NB4 (cell line): ENCODE measurements around the gene SMAD4.

ENCODE experiments used
- POLR2A ChIP-seq: IDR thresholded peaks from 2 replicates; pipeline ENCODE4 v1.6.1; 2011; ENCODE audit warnings: mild to moderate bottlenecking; ENCODE audit not compliant: insufficient read length; ENCODE audit errors: extremely low read depth
- TF ChIP-seq, protein P1 (sequence below): IDR thresholded peaks from one replicate; pipeline ENCODE4 v1.5.1; 2012; ENCODE audit warnings: low read depth, low read length

- TF ChIP-seq, protein P1, sequence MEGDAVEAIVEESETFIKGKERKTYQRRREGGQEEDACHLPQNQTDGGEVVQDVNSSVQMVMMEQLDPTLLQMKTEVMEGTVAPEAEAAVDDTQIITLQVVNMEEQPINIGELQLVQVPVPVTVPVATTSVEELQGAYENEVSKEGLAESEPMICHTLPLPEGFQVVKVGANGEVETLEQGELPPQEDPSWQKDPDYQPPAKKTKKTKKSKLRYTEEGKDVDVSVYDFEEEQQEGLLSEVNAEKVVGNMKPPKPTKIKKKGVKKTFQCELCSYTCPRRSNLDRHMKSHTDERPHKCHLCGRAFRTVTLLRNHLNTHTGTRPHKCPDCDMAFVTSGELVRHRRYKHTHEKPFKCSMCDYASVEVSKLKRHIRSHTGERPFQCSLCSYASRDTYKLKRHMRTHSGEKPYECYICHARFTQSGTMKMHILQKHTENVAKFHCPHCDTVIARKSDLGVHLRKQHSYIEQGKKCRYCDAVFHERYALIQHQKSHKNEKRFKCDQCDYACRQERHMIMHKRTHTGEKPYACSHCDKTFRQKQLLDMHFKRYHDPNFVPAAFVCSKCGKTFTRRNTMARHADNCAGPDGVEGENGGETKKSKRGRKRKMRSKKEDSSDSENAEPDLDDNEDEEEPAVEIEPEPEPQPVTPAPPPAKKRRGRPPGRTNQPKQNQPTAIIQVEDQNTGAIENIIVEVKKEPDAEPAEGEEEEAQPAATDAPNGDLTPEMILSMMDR: no peak
- TF ChIP-seq POLR2A: no peak
Measured at GRCh38 chr18:50994031-50994430, 36.0 kb upstream of the SMAD4 start.
